ENCODE results near the gene DOCK10.

DNA sequence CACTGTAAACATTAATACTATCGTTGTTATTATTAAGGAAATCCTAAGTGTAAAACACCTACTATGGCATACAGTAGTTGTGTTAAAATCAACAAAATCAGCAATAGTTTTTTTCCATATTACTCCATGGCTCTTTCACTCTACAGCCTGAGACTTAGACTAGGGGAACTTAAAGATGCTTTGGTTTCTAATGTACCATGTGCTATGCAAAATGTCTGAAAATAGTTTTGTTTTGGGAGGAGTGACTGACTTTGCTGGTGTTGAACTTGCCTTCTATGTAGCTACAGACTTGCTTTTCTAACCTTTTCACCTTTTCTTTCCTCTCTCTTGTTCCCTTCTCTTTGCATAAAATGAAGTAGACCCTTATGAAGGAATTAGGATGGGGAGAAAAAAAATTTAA lies 167.1 kb downstream of the DOCK10 start:
- TF ChIP-seq, protein P1, sequence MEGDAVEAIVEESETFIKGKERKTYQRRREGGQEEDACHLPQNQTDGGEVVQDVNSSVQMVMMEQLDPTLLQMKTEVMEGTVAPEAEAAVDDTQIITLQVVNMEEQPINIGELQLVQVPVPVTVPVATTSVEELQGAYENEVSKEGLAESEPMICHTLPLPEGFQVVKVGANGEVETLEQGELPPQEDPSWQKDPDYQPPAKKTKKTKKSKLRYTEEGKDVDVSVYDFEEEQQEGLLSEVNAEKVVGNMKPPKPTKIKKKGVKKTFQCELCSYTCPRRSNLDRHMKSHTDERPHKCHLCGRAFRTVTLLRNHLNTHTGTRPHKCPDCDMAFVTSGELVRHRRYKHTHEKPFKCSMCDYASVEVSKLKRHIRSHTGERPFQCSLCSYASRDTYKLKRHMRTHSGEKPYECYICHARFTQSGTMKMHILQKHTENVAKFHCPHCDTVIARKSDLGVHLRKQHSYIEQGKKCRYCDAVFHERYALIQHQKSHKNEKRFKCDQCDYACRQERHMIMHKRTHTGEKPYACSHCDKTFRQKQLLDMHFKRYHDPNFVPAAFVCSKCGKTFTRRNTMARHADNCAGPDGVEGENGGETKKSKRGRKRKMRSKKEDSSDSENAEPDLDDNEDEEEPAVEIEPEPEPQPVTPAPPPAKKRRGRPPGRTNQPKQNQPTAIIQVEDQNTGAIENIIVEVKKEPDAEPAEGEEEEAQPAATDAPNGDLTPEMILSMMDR (IDR thresholded peaks at IDR 0.05): no peak
- TF ChIP-seq POLR2A (IDR thresholded peaks at IDR 0.05): no peak

Data from uterus (tissue), 2 donors.